A549 treated with DMSO at 1 μM for 4 hours (cell line): ENCODE data around the gene TMEM260. TPM values are rescaled to one million over a fixed set of nuclear protein-coding genes. Genes with fewer than 3 reads are reported as not detected.

Experiments used
- total RNA-seq: library from RNA; stranded (reverse); fragments of 200-300 nt; extraction: Qiagen RNA extraction; gene quantifications from 5 replicates; pipeline ENCODE4 v1.2.3, GENCODE V29; 2022; ENCODE audit warnings: low read depth

Gene TMEM260
- 4.3 to 6.4 TPM (median 5.1 TPM) in 5 replicates for total RNA-seq

DNA sequence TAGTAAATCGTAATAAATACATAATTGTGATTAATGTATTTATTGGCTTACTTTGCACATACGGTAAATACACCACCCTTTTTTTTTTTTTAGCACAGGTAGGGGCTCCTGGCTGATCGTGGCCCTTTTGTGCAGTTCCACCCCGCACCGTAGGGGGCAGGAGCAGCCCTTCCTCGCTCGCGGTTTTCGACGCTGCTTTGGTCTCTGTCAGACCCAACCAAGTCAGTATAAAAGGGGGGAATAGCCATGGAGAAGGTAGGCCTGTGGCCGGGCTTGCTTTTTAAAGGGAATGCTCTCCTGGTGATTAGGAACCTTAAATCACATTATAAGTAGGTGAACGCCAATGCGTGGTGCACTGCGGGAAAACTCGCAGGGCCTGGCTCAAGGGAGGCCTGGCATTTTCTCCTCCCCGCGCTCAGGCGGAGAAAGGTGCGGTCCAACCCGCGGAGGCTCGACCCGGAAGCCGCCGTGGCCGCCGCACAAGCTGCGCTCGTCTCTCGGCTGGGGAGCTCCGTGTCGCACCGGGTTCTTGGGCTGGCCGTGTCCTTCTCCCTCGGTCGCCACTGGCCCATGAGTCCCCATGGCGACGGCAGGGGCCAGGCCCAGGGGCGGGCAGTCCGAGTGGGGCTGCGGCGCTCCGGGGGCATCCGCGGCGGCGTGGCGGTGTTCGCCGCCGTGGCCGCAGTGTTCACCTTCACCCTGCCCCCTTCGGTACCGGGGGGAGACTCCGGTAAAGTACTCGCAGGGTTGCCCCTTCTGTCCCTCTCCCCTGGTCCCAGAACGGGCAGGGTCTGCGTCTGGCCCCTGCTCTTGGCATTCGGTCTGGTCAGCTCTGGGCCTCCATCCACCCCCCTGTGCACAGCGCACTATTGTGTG is at the start of gene TMEM260:
Gene TMEM260, plus strand, starts transcription at position 454 of the 876 bp plus-strand sequence. Its CDS starts 117 bp downstream, at position 571.

Other genes with a start within 250 kb of the TMEM260 start
- not detected in 5 replicates for gene OTX2, start 230.7 kb downstream of the TMEM260 start, total RNA-seq